HepG2 (cell line): ENCODE results near the gene TPCN2. TPM values are rescaled to one million over a fixed set of nuclear protein-coding genes. Genes with fewer than 3 reads are reported as not detected.

Experiments used
- ATF6 ChIP-seq: sonication (generic); formaldehyde crosslinking; conservative IDR thresholded peaks from 2 replicates; pipeline ENCODE4 v1.4.0; 2020; ENCODE audit warnings: missing genetic modification reagents
- ATF7-NPFF ChIP-seq: sonication (generic); formaldehyde crosslinking; IDR thresholded peaks from 2 replicates; pipeline ENCODE4 v1.8.1; 2023; ENCODE audit warnings: mild to moderate bottlenecking, low read depth, missing genetic modification reagents, moderate library complexity
- BCL3 ChIP-seq: sonication (generic); formaldehyde crosslinking; IDR thresholded peaks from 2 replicates; pipeline ENCODE4 v1.5.1; 2020; ENCODE audit warnings: mild to moderate bottlenecking, missing genetic modification reagents, moderate library complexity
- CHD4 ChIP-seq: fragments of 200-600 bp; sonication (generic); IDR thresholded peaks from 2 replicates; pipeline ENCODE4 v1.7.0; 2017; ENCODE audit warnings: mild to moderate bottlenecking, low read length, borderline replicate concordance
- FUBP1 ChIP-seq: sonication (generic); formaldehyde crosslinking; IDR thresholded peaks from 2 replicates; pipeline ENCODE4 v1.5.1; 2020; ENCODE audit warnings: missing genetic modification reagents, mild to moderate bottlenecking, borderline replicate concordance
- HNF1B ChIP-seq: sonication (generic); formaldehyde crosslinking; IDR thresholded peaks from 2 replicates; pipeline ENCODE4 v1.5.1; 2020; ENCODE audit warnings: mild to moderate bottlenecking, moderate library complexity, missing genetic modification reagents
- KAT7 ChIP-seq: IDR thresholded peaks from 2 replicates; pipeline ENCODE4 v1.6.1; 2018; ENCODE audit warnings: borderline replicate concordance, missing compliant biosample characterization
- KDM2A ChIP-seq: sonication (generic); formaldehyde crosslinking; IDR thresholded peaks from 2 replicates; pipeline ENCODE4 v1.4.0; 2020; ENCODE audit warnings: low read depth, missing genetic modification reagents, borderline replicate concordance
- LRRFIP1 ChIP-seq: sonication (generic); formaldehyde crosslinking; conservative IDR thresholded peaks from 2 replicates; pipeline ENCODE4 v1.4.0; 2020; ENCODE audit warnings: missing genetic modification reagents
- MAFK ChIP-seq, 2 experiments: IDR thresholded peaks in 1 of 2; conservative IDR thresholded peaks in 1 of 2; 2 replicates each; pipeline ENCODE4 v1.6.1; 2011; ENCODE audit warnings: improper control_type of control experiment in 2 of 2, low read length in 2 of 2
- MAX ChIP-seq: IDR thresholded peaks from 2 replicates; pipeline ENCODE4 v1.6.1; 2012; ENCODE audit warnings: inconsistent platforms
- MXD4 ChIP-seq: IDR thresholded peaks from 2 replicates; pipeline ENCODE4 v1.6.1; 2016; ENCODE audit warnings: mild to moderate bottlenecking, missing biosample characterization, missing genetic modification reagents
- NCOA5 ChIP-seq: sonication (generic); formaldehyde crosslinking; IDR thresholded peaks from 2 replicates; pipeline ENCODE4 v1.4.0; 2020; ENCODE audit warnings: missing genetic modification reagents
- NFYC ChIP-seq: IDR thresholded peaks from 2 replicates; pipeline ENCODE4 v1.6.1; 2016; ENCODE audit warnings: missing genetic modification reagents, missing compliant biosample characterization
- TAF1 ChIP-seq: sonication (generic); formaldehyde crosslinking; IDR thresholded peaks from 2 replicates; pipeline ENCODE4 v1.4.0; 2020; ENCODE audit warnings: missing genetic modification reagents
- ZNF274 ChIP-seq: sonication (generic); formaldehyde crosslinking; IDR thresholded peaks from 2 replicates; pipeline ENCODE4 v1.5.1; 2020; ENCODE audit warnings: mild to moderate bottlenecking, missing genetic modification reagents
- ZNF331 ChIP-seq: sonication (generic); formaldehyde crosslinking; IDR thresholded peaks from 2 replicates; pipeline ENCODE4 v1.4.0; 2020; ENCODE audit warnings: missing genetic modification reagents
- ZNF724P ChIP-seq: sonication (generic); formaldehyde crosslinking; IDR thresholded peaks from 2 replicates; pipeline ENCODE4 v1.8.0; 2022; ENCODE audit warnings: missing genetic modification reagents, borderline replicate concordance
- ZSCAN9 ChIP-seq: IDR thresholded peaks from 2 replicates; pipeline ENCODE4 v1.6.1; 2016; ENCODE audit warnings: borderline replicate concordance
- polyA plus RNA-seq, 8 experiments: library from polyadenylated mRNA; depleted of rRNA in 3 of 8; stranded (reverse) in 7 of 8; unstranded in 1 of 8; fragments of >200 nt; fragmentation: Illumina TruSeq in 4 of 8; extraction: Trizol in 4 of 8; gene quantifications; 2 replicates each; pipeline versions ENCODE4 v1.2.1 to v1.2.3, GENCODE V29; 2011 to 2016; ENCODE audit warnings: low read depth in 4 of 8, missing spikeins in 1 of 8, mixed read lengths in 1 of 8; ENCODE audit not compliant: insufficient read depth in 1 of 8
- total RNA-seq, 5 experiments: library from RNA; depleted of rRNA; stranded (reverse); fragments of >200 nt; fragmentation: Illumina TruSeq; extraction: Trizol; gene quantifications; 2 replicates each; pipeline ENCODE4 v1.2.3, GENCODE V29; 2016; ENCODE audit warnings: low read depth in 1 of 5

The TPCN2 gene
- total and polyA plus RNA-seq, 2 of the 13 experiments (the other 11 are each of a cell fraction or from before 2014, with no cell fraction given) = 5.6 to 5.9 TPM

GRCh38 chr11:69048694-69049489 is at the start of gene TPCN2 (continued):
- TF ChIP-seq TAF1 (CRISPR knock-in tag) = peak; percentile 83
- TF ChIP-seq ZSCAN9 = peak; percentile 41; the same call in 1 of the 2 replicates
- TF ChIP-seq LRRFIP1 (CRISPR knock-in tag) = no peak
- peak; percentile 80 for TF ChIP-seq ZNF274 (CRISPR knock-in tag)
- TF ChIP-seq NFYC (CRISPR knock-in tag) = peak; percentile 77
- no peak for TF ChIP-seq CHD4
- peak; percentile 40 to 57; a peak in 3 of 4 replicates for TF ChIP-seq MAFK (conservative IDR thresholded peaks at IDR 0.05 in 1 of 2, IDR thresholded peaks at IDR 0.05 in 1 of 2; ENCODE audit: low read length in 2 of 2)
- peak; percentile 58 for TF ChIP-seq ATF7-NPFF (CRISPR knock-in tag)
- TF ChIP-seq BCL3 = peak; percentile 88
- TF ChIP-seq MAX = peak; percentile 65
- TF ChIP-seq KDM2A (CRISPR knock-in tag) = peak; percentile 62; the same call in 1 of the 2 replicates
- TF ChIP-seq HNF1B (CRISPR knock-in tag) = peak; percentile 42
- peak; percentile 39; the same call in 1 of the 2 replicates for TF ChIP-seq KAT7
- no peak for TF ChIP-seq ATF6
- TF ChIP-seq FUBP1 (CRISPR knock-in tag) = 0 out of 2 replicates have a peak, but pooled peaks have one; percentile 28
- TF ChIP-seq ZNF331 = peak; percentile 30; the same call in 1 of the 2 replicates
- TF ChIP-seq NCOA5 = no peak
- peak; percentile 75; the same call in 1 of the 2 replicates for TF ChIP-seq ZNF724P (CRISPR knock-in tag)
- TF ChIP-seq MXD4 (CRISPR knock-in tag) = peak; percentile 62; the same call in 1 of the 2 replicates
